ENCODE data around the gene HOXC4.
"Not testable (repeated sequence)": the region's sequence is repeated elsewhere in the genome, so short reads cannot be mapped to it uniquely, and the experiment has no call there.

The HOXC4 gene

DNA sequence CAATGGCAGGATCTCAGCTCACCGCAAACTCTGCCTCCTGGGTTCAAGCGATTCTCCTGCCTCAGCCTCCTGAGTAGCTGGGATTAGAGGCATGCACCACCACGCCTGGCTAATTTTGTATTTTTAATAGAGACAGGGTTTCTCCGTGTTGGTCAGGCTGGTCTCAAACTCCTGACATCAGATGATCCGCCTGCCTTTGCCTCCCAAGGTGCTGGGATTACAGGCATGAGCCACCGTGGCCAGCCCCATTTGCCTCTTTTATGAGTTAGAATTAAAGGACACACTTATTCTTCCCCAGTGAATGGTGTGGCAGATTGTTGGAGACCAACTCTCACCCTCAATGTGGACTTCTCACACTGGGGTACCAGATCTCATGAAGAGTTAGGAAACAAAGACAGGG is 11.6 kb upstream of the HOXC4 start:
- DNase-seq: not testable (repeated sequence)

DNA sequence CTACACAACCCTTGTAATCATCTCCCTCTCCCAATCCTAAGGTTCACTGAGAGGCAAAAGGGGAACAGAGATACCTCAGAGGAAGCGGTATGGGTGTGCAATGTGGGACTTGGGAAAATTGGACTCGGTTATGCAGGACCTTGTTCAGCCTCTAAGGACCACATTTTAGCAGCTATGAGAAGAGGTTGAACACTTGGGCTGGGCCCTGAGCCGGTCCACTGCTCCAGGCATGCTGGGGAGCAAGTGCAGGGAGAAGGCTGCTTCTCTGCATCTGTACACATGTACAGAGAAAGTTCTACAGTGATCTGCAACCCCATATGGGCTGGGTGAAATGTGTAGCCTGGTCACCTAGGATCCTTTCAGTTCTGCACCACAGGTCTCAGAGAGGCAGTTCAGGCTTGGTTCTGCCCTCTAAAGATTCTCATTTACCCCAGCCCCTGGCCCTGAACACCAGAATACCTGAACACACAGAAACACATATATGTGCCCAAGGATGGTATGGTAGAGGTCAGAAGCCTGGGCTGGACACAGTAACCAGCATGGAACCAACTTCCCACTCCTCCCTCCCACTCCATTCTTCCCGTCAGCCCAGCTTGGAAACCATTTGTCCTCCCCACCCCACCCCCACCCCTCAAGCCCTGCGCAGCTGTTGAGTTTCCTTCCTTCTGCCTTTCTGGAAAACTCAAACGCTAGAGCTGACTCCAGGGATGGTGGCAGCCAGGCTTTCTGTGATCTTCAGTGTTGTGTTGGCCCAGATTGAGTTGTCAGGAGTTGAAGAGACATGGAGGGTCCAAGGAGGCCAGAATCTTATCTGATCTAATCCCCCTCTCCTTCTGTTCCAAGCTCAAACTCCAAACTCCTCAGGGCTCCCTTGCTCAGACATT is 10.4 kb upstream of the HOXC4 start:
- DNase-seq: no peak

DNA sequence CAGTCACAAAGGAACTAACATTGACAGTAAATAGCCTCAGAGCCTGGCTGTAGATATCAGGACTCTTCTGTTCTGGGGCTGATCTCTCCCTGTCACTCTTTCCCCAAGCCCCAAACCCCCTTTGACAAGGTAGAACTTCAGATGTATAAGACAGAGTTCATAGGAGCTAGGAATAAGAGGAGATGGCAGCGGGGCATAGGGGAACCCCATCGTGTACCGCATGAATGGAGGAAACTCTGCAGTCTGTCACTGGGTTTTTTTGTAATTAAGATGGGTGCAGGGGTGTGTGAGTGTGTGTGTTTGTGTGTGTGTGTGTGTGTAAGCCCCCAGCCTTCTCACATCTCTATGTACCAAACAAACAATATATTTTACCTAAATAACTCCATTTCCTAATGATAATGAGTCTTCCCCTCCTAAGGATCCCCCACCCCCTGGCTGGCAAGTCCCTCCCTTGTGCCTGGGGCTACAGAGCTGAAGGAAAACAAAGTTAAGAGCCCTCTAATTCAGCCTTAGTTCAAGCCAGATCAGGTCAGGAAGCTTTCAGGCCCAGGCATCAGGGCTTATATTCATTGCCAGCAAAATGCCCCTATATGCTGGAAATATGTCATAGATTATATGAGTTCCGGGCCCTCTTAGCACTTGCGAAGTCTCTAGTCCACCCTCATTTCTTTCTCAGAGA is 9.1 kb upstream of the HOXC4 start:
- no peak for DNase-seq

- no peak for DNase-seq
Observed at GRCh38 chr12:54045401-54045800, 8.2 kb upstream of the HOXC4 start.

DNA sequence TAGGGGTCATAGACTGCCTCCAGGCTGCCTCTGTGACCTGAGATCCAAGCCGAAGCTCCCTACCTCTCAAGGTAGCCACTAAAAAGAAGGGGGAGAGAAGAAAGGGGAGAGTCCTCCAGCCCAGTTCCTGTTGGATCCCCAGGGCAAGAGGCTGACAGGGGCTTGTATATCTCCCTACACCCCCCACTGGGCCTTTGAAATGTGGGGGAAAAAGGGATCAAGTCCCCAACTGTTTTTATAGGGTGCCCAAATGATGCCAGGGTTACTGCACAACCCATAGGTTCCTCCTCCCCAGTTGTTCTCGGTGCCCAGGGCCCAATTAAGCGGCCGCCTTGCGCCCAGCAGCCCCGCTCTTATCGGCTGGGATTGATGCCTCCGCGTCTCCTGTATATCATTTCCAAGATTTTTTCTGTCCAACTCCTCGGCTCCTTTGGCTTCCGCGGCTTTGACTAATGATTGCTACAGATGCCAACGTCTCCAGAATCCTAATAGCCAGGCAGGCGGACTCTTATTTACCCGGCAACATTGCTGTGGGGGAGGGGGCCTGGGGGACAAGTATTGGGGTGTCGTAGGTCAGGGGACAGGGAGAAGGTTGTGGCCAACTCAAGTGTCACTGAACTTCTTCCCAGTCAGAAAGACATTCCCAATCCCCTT is 7.6 kb upstream of the HOXC4 start:
- DNase-seq: no peak

GRCh38 chr12:54046809-54047159 is 6.9 kb upstream of the HOXC4 start:
- no peak for DNase-seq

DNA sequence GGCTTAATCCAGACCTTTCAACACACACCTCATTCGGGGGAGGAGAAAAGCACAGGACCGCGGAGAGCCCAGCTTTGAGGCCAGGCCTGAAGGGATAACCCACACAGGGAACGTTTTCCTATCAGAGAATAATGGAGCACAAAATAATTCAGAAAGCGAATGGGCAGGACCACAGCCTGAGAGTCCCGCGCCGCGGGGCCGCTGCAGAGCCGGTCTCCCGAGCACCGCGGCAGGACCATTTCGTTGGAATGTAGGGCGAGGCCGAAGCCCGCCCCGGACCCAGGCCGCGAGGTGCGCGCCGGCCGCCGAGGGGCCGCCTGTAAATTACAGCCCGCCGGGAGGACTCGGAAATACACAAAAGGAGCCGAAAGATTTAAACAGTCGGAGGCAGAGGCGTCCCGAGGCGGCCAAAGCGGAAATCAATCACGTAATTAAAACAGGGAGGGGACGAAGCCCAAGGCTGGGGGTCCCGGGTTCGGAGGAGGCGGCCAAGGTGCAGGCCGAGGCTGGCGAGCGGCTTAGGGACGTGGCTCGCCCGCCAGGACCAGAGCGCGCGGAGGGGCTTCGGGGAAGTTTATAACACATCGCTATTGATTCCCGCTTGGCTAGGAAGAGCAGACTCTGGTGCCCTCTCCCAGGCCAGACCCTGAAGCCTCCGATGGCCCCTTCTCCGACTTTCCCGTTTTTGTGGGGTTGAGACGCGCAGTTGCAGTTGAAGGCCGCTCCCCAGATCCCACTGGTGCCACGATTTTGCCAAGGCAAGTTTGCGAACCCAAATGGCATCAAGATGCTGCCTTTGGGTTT is 6.3 kb upstream of the HOXC4 start:
- DNase-seq: no peak

DNA sequence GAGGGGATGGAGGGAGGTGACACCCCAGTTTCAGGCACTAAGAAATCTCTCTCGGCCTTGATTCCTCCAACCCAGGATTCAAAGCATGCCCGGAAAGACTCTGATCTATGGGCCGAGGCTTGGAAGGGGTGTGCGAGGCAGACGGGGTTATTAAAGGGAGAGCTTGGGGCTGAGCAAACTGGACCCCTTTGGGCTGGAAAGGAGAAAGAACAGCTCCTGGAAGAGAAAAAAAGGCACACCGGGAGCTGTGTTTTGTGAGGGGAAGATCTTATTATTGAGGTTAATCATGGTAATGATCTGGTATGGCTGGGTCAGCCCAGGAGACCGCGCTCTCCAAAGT is 5.7 kb upstream of the HOXC4 start:
- DNase-seq: no peak

- no peak for DNase-seq
Observed at GRCh38 chr12:54048406-54049093, 5.1 kb upstream of the HOXC4 start.

GRCh38 chr12:54049108-54049507 is 4.5 kb upstream of the HOXC4 start:
- no peak for DNase-seq

GRCh38 chr12:54050482-54050810 is 3.2 kb upstream of the HOXC4 start:
- DNase-seq: no peak

DNA sequence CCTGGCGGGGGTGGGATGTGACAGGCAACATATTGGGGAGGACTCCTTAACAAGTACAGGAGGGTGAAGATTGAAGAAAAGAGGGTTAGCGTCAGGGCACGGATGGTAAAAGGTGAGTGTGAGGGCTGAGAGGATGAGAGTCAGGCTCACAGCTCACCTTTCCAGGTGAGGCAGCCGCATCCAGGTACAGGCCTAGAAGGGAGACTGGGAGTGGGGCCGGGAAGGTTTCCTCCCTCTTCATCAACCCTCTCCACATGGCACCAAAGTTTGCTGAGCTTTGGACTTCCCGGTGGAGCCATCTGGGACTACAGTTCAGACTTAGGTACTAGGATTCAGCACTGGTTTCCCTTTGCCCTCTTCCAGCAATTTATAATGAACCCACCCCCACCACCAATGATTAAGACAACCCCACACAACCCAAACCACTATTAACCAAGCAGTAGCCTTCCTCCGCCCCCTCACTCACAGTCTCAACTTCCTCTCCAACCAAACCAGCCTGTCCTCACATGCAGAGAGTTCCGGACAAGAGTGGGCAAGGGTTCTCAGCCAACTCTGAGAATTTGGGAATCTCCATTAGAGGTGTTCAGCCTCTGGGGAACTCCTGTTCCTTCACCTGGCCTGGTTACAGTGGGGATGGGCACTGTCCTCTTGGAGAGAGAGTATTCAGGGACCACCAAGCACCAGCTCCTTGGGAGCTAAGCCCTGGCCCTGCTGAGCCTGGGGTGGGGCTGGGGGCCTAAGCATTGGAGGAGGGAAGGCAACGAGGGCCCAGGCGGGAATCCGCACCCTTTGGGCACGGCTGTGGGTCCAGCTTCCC is 2.4 kb upstream of the HOXC4 start:
- DNase-seq: no peak

DNA sequence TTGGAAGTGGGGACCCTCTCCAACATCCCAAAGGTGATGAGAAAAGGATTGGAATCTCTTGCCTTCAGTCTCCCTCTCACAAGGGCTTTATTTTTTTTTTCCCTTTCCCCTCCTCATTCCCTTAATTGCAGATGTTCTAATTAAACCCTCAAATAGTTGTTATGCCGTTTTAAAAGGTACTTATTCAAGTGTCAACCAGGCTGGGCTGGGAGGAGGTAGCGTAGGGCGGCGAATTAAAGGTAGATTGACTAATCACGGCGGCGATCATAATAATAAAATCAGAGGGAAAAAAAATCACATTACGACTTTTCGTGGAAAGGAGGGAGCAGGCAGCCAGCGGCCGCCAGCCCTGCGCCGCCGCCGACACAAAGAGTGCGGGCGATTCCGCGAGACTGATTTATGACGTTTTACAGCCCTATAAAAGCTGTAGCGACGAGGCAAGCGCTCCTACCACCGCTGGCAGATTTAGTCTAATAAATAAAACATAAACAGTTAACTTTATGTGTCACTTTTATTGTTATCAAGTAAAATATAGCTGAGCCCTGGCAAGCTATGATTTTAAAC is 1.7 kb upstream of the HOXC4 start:
- no peak for DNase-seq

DNA sequence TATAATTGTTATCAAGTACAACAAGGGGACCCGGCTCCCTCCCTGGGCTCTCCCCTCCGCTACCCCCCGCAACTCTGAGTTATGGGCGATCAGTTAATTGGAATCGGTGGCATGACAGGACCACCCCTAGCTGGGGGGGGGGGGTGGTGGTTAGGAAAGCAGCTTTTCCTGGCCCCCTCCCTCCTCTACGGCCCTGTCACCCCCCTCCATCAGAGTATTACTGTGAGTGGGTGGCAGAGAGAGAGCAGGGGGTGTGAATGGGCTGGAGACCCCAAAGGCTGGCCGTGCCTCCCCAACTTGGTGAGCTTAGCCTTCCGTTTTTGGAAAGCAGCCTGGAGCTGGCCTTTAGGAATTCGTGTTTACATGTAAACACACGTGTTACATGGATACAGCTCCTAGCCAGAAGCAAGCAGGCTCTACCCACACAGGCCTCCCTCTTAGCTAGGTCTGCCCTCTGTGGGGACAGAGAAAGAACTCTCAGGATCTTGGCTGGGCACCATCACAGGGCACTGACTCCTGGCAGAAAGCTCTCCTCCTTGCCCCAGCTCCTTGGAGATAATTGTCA is 1.1 kb upstream of the HOXC4 start:
- DNase-seq: no peak

- no peak for DNase-seq
Observed at GRCh38 chr12:54053003-54053750, 458 bp upstream of the HOXC4 start.

DNA sequence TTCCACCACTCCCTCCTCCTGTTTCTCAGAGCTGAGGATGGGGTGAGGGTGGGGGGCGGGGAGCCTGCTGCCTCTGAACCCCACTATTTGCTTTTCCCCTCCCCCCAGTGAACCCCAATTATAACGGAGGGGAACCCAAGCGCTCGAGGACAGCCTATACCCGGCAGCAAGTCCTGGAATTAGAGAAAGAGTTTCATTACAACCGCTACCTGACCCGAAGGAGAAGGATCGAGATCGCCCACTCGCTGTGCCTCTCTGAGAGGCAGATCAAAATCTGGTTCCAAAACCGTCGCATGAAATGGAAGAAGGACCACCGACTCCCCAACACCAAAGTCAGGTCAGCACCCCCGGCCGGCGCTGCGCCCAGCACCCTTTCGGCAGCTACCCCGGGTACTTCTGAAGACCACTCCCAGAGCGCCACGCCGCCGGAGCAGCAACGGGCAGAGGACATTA is 1.1 kb downstream of the HOXC4 start:
- DNase-seq: no peak

- no peak for DNase-seq
Observed at GRCh38 chr12:54055552-54055951, 1.9 kb downstream of the HOXC4 start.

- DNase-seq: no peak
Observed at GRCh38 chr12:54056110-54056509, 2.5 kb downstream of the HOXC4 start.

- DNase-seq: no peak
Observed at GRCh38 chr12:54058128-54058768, 4.6 kb downstream of the HOXC4 start.

- no peak for DNase-seq
Observed at GRCh38 chr12:54059668-54060067, 6.0 kb downstream of the HOXC4 start.
